ENCODE data around the gene GALNT12. TPM values are rescaled to one million over a fixed set of nuclear protein-coding genes. Genes with fewer than 3 reads are reported as not detected.

Gene GALNT12
- total RNA-seq, 1 donor from 2014 or later = not detected

- Mint-ChIP-seq H3K27ac (ENCODE audit: unreplicated experiment) (peak overlapping the region; percentile 76), H3K4me1 (ENCODE audit: unreplicated experiment) (peaks cover 10% of the 10 kb centered on the region), H3K27me3 (ENCODE audit: unreplicated experiment) (peaks cover 59% of the 10 kb centered on the region), H3K36me3 (ENCODE audit: unreplicated experiment) (no peaks in the 10 kb centered on the region), H3K4me3 (ENCODE audit: unreplicated experiment) (no peak overlapping the region), H3K9me3 (ENCODE audit: unreplicated experiment) (peaks cover 4% of the 10 kb centered on the region)
- no peak for TF ChIP-seq CTCF (IDR thresholded peaks at IDR 0.05)
- DNase-seq (ENCODE audit: extremely low spot score, unreplicated experiment) = no peak
These were observed 60.1 kb downstream of the GALNT12 start for GRCh38 chr9:98867429-98868168.

GRCh38 chr9:98869078-98869745 is 61.7 kb downstream of the GALNT12 start:
- DNase-seq (ENCODE audit: extremely low spot score, unreplicated experiment) = no peak
- no peaks in the 10 kb centered on the region for H3K36me3 Mint-ChIP-seq (ENCODE audit: unreplicated experiment)
- no peak overlapping the region for H3K4me3 Mint-ChIP-seq (ENCODE audit: unreplicated experiment)
- H3K9me3 Mint-ChIP-seq (ENCODE audit: unreplicated experiment) = peaks cover 4% of the 10 kb centered on the region
- H3K4me1 Mint-ChIP-seq (ENCODE audit: unreplicated experiment) = peaks cover 15% of the 10 kb centered on the region
- TF ChIP-seq CTCF (IDR thresholded peaks at IDR 0.05) = no peak
- H3K27ac Mint-ChIP-seq (ENCODE audit: unreplicated experiment) = no peak overlapping the region
- H3K27me3 Mint-ChIP-seq (ENCODE audit: unreplicated experiment) = peaks cover 52% of the 10 kb centered on the region

- Mint-ChIP-seq H3K36me3 (ENCODE audit: unreplicated experiment) (no peaks in the 10 kb centered on the region), H3K9me3 (ENCODE audit: unreplicated experiment) (peaks cover 4% of the 10 kb centered on the region)
- DNase-seq (ENCODE audit: extremely low spot score, unreplicated experiment) = no peak
These were observed 62.4 kb downstream of the GALNT12 start for GRCh38 chr9:98869866-98870265.

GRCh38 chr9:98870782-98871557 is 63.5 kb downstream of the GALNT12 start:
- no peaks in the 10 kb centered on the region for H3K36me3 Mint-ChIP-seq (ENCODE audit: unreplicated experiment)
- no peak overlapping the region for H3K4me3 Mint-ChIP-seq (ENCODE audit: unreplicated experiment)
- H3K4me1 Mint-ChIP-seq (ENCODE audit: unreplicated experiment) = peaks cover 15% of the 10 kb centered on the region
- no peak for TF ChIP-seq CTCF (IDR thresholded peaks at IDR 0.05)
- no peak overlapping the region for H3K27ac Mint-ChIP-seq (ENCODE audit: unreplicated experiment)
- peaks cover 39% of the 10 kb centered on the region for H3K27me3 Mint-ChIP-seq (ENCODE audit: unreplicated experiment)
- no peak for DNase-seq (ENCODE audit: extremely low spot score, unreplicated experiment)
- peaks cover 4% of the 10 kb centered on the region for H3K9me3 Mint-ChIP-seq (ENCODE audit: unreplicated experiment)

More at GRCh38 chr9:98869866-98870265, 62.4 kb downstream of the GALNT12 start:
- no peak overlapping the region for H3K27ac Mint-ChIP-seq (ENCODE audit: unreplicated experiment)
- peaks cover 46% of the 10 kb centered on the region for H3K27me3 Mint-ChIP-seq (ENCODE audit: unreplicated experiment)
- H3K4me1 Mint-ChIP-seq (ENCODE audit: unreplicated experiment) = peaks cover 15% of the 10 kb centered on the region
- H3K4me3 Mint-ChIP-seq (ENCODE audit: unreplicated experiment) = no peak overlapping the region
- no peak for TF ChIP-seq CTCF (IDR thresholded peaks at IDR 0.05)
